ENCODE measurements around the gene TNP1. TPM values are rescaled to one million over a fixed set of nuclear protein-coding genes. Genes with fewer than 3 reads are reported as not detected.

TNP1 gene
- total and polyA plus RNA-seq, 2 donors from 2014 or later, result not detected

- intact Hi-C loops (cut with DNase I), result no loop called here
- FAIRE-seq, result no peak
Observed at GRCh38 chr2:216900406-216900805, 40.5 kb upstream of the TNP1 start.

DNA sequence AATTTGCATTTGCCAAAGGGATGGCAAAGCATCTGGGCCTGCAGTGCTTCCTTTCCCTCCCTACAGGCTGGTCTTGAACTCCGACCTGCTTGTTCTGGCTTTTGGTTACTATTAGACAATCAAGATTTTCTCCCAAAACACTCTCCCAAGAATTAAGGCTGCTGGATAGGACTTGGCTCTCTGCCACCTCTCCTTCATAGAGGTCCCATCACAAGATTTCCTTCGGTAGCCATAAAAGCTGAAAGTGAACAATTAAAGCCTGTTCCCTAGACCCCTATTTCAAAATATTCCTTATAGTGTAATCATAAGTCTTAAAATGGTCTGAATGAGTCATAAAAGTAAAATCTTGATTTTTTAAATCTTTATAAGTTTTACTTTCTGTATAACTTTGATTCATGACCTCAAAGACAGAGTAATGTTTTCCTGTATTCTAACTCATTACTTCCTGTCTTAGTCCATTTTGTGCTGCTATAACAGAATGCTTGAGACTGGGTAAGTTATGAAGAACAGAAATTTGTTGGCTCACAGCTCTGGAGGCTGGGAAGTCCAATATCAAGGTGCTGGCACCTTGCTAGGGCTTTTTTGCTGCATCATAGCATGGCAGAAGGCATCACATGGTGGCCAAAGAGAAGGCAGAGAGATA lies 37.8 kb upstream of the TNP1 start:
- Histone ChIP-seq H3K4me3 (ENCODE audit: low read length in 3 of 3) (no peak overlapping the region), H3K27ac (ENCODE audit: low read depth in 2 of 2, low read length in 2 of 2) (no peak overlapping the region), H3K9ac (ENCODE audit: low read length in 3 of 3) (no peak overlapping the region), H3K9me3 (ENCODE audit: control insufficient read depth in 2 of 3, insufficient read depth in 1 of 3, low read length in 3 of 3) (no peaks in the 10 kb centered on the region), H3K27me3 (ENCODE audit: control insufficient read depth, insufficient read depth, low read length) (no peaks in the 10 kb centered on the region), H3K4me1 (ENCODE audit: control insufficient read depth in 2 of 3, insufficient read depth in 2 of 3, low read depth in 1 of 3, low read length in 3 of 3) (no peaks in the 10 kb centered on the region), H3K36me3 (ENCODE audit: control insufficient read depth in 2 of 3, insufficient read depth in 3 of 3, low read length in 3 of 3) (no peaks in the 10 kb centered on the region)
- intact Hi-C loops (cut with DNase I), result no loop called here
- TF ChIP-seq CTCF (IDR thresholded peaks at IDR 0.05; ENCODE audit: borderline replicate concordance, extremely low read depth, insufficient read depth), result no peak
- DNase-seq (no peak), FAIRE-seq (no peak)

More at GRCh38 chr2:216900406-216900805, 40.5 kb upstream of the TNP1 start:
- Histone ChIP-seq H3K9ac (ENCODE audit: low read length in 3 of 3) (no peak overlapping the region), H3K4me1 (ENCODE audit: control insufficient read depth in 2 of 3, insufficient read depth in 2 of 3, low read depth in 1 of 3, low read length in 3 of 3) (no peaks in the 10 kb centered on the region), H3K27ac (ENCODE audit: low read depth in 2 of 2, low read length in 2 of 2) (no peak overlapping the region), H3K36me3 (ENCODE audit: control insufficient read depth in 2 of 3, insufficient read depth in 3 of 3, low read length in 3 of 3) (no peaks in the 10 kb centered on the region), H3K27me3 (ENCODE audit: control insufficient read depth, insufficient read depth, low read length) (no peaks in the 10 kb centered on the region), H3K9me3 (ENCODE audit: control insufficient read depth in 2 of 3, insufficient read depth in 1 of 3, low read length in 3 of 3) (no peaks in the 10 kb centered on the region), H3K4me3 (ENCODE audit: low read length in 3 of 3) (no peak overlapping the region)
- no peak for TF ChIP-seq CTCF (IDR thresholded peaks at IDR 0.05; ENCODE audit: borderline replicate concordance, extremely low read depth, insufficient read depth)
- no peak for DNase-seq

DNA sequence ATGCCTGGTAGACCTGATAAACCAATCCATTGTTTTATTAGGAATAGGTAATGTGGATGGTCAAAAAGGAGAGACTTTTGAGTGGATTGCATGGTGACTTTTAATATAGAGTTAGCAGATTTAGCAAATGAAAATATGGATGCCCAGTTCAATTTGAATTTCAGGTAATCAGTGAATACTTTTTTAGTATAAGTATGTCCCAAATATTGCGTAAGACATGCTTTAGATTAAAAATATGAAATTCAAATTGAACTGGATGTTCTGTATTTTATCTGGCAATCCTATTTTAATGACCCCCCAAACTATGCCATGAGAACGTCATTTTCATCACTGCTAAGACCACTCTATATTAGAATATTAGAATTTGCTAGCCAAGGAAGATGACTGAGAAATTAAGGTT lies 30.3 kb upstream of the TNP1 start:
- Histone ChIP-seq H3K27me3 (ENCODE audit: control insufficient read depth, insufficient read depth, low read length) (no peaks in the 10 kb centered on the region), H3K4me3 (ENCODE audit: low read length in 3 of 3) (no peak overlapping the region), H3K9ac (ENCODE audit: low read length in 3 of 3) (no peak overlapping the region), H3K27ac (ENCODE audit: low read depth in 2 of 2, low read length in 2 of 2) (no peak overlapping the region), H3K36me3 (ENCODE audit: control insufficient read depth in 2 of 3, insufficient read depth in 3 of 3, low read length in 3 of 3) (no peaks in the 10 kb centered on the region), H3K4me1 (ENCODE audit: control insufficient read depth in 2 of 3, insufficient read depth in 2 of 3, low read depth in 1 of 3, low read length in 3 of 3) (no peaks in the 10 kb centered on the region), H3K9me3 (ENCODE audit: control insufficient read depth in 2 of 3, insufficient read depth in 1 of 3, low read length in 3 of 3) (peaks cover 0 to 4% (median 0%) of the 10 kb centered on the region in 3 donors)
- intact Hi-C loops (cut with DNase I), result no loop called here
- DNase-seq (no peak), FAIRE-seq (no peak)
- TF ChIP-seq CTCF (IDR thresholded peaks at IDR 0.05; ENCODE audit: borderline replicate concordance, extremely low read depth, insufficient read depth), result no peak
